Measurements from ENCODE around the gene NFATC1. TPM values are rescaled to one million over a fixed set of nuclear protein-coding genes. Genes with fewer than 3 reads are reported as not detected.

The NFATC1 gene
- total RNA-seq, 1 donor from 2014 or later: 8.1 TPM

DNA sequence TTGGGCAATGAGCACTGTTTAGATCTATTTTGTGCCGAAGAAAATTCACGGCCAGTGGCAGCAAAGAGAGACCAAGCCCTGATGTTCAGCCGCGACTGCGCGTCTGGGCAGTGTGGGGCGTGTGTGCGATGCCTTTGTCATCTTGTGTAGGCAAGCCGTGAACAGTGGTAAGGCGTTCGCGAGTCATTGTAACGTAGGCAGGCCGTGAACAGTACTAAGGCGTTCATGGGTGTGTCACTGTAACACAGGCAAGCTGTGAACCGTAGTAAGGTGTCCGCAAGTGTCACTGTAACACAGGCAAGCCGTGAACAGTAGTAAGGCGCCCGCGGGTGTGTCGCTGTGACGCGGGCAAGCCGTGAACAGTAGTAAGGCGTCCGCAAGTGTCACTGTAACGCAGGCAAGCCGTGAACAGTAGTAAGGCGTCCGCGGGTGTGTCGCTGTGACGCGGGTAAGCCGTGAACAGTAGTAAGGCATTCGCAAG lies 99.9 kb downstream of the NFATC1 start:
- Mint-ChIP-seq H3K27ac (ENCODE audit: unreplicated experiment) (peak overlapping the region; percentile 25), H3K4me1 (ENCODE audit: unreplicated experiment) (peaks cover 36% of the 10 kb centered on the region), H3K9me3 (ENCODE audit: unreplicated experiment) (peaks cover 27% of the 10 kb centered on the region), H3K4me3 (ENCODE audit: unreplicated experiment) (no peak overlapping the region), H3K36me3 (ENCODE audit: unreplicated experiment) (peaks cover 10% of the 10 kb centered on the region), H3K27me3 (ENCODE audit: unreplicated experiment) (no peaks in the 10 kb centered on the region)
- TF ChIP-seq, protein P1, sequence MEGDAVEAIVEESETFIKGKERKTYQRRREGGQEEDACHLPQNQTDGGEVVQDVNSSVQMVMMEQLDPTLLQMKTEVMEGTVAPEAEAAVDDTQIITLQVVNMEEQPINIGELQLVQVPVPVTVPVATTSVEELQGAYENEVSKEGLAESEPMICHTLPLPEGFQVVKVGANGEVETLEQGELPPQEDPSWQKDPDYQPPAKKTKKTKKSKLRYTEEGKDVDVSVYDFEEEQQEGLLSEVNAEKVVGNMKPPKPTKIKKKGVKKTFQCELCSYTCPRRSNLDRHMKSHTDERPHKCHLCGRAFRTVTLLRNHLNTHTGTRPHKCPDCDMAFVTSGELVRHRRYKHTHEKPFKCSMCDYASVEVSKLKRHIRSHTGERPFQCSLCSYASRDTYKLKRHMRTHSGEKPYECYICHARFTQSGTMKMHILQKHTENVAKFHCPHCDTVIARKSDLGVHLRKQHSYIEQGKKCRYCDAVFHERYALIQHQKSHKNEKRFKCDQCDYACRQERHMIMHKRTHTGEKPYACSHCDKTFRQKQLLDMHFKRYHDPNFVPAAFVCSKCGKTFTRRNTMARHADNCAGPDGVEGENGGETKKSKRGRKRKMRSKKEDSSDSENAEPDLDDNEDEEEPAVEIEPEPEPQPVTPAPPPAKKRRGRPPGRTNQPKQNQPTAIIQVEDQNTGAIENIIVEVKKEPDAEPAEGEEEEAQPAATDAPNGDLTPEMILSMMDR (IDR thresholded peaks at IDR 0.05): no peak
- DNase-seq (ENCODE audit: extremely low spot score, unreplicated experiment): peak; percentile 71

DNA sequence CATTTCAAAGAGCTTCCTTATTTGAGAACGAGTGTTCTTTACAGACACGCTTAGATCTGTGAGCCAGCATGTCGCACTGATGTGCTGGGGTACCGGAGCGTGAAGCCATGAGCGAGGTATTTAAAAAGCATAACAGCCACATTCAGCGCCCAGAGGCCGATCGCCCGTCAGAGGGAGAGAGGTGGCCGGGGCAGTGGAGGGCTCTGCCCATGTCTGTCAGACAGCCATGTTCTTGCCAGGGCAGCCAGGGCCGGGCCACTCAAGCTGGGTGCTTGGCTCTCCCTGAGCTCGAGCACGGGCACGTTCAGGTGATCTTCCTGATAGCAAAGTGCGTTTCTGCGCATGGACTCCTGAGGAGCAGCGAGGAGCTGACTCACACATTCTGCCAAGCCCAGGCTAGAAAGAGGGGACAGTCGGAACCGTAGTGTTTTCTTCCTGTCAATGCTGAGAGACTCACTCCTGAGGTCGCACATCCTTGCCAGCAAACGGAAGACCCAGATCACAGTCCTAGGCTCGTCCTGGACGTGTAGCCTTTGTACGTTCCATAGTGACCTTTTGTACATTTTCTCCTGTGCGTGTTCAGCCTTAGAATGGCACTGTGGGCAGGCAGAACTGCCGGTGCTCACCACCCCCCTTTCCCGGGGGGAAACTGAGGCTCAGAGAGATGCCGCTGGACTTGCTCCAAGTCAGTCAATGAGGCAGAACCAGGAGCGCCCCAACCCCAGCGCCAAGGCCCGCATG lies 100.7 kb downstream of the NFATC1 start:
- Mint-ChIP-seq H3K9me3 (ENCODE audit: unreplicated experiment) (peaks cover 30% of the 10 kb centered on the region), H3K27me3 (ENCODE audit: unreplicated experiment) (no peaks in the 10 kb centered on the region), H3K27ac (ENCODE audit: unreplicated experiment) (peak overlapping the region; percentile 77), H3K4me3 (ENCODE audit: unreplicated experiment) (peak overlapping the region; percentile 1), H3K36me3 (ENCODE audit: unreplicated experiment) (peaks cover 10% of the 10 kb centered on the region), H3K4me1 (ENCODE audit: unreplicated experiment) (peaks cover 32% of the 10 kb centered on the region)
- TF ChIP-seq, protein P1 (IDR thresholded peaks at IDR 0.05): no peak
- DNase-seq (ENCODE audit: extremely low spot score, unreplicated experiment): peak; percentile 74

DNA sequence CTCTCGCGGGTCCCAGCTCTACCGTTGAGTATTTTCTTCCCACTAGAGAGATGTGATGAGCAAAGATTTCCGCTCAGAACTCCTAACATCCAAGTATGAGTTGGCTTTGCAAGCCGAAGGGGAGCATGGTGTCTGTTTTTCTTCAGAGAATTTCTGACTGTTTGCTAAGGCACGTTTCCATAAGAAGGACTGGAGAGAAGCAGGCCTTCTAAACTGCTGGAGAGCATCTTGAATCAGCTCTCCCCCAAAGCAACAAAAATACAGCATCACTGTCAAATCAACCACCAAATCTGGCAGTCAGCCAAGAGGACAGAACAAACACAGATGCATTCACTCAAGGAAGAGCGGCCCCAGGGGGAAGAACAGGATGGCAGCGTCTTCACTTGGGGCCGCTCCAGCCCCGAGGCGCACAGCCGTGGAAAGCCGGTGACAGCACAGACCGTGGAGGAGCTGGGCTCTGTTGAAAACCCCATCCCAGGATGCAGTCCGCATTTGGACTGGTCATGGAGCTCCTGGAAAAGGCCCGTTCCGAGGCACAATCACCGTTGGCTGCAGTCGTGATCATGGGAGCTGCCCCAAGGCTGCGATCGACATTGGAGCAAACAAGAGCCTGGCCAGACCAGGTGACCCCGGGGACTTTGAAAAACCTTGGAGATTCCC lies 101.4 kb downstream of the NFATC1 start:
- H3K36me3 Mint-ChIP-seq (ENCODE audit: unreplicated experiment): peaks cover 10% of the 10 kb centered on the region
- no peaks in the 10 kb centered on the region for H3K27me3 Mint-ChIP-seq (ENCODE audit: unreplicated experiment)
- H3K27ac Mint-ChIP-seq (ENCODE audit: unreplicated experiment): peak overlapping the region; percentile 77
- peaks cover 25% of the 10 kb centered on the region for H3K4me1 Mint-ChIP-seq (ENCODE audit: unreplicated experiment)
- DNase-seq (ENCODE audit: extremely low spot score, unreplicated experiment): peak; percentile 85
- TF ChIP-seq, protein P1 (IDR thresholded peaks at IDR 0.05): no peak
- H3K4me3 Mint-ChIP-seq (ENCODE audit: unreplicated experiment): peak overlapping the region; percentile 1
- H3K9me3 Mint-ChIP-seq (ENCODE audit: unreplicated experiment): peaks cover 30% of the 10 kb centered on the region

DNA sequence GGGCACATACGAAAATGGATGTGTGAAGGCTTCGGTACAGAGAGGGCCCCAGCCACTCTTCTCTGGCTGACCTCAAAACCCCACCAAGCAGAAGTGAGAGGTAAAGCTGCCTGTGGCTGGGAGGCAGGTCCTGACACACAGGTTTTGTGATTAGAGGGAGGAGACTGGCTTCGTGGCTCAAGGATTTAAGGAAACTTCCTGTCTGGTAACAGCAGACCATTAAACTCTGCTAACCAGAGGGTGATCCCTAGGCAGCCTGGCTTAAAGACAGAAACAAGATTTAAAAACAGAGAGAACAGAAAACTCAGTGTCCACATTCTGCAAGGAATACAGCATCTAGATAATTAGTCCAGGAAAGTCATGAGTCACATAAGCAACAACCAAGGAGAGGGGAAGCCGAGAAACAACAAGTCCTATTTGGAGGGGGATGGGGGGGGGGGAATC lies 101.9 kb downstream of the NFATC1 start:
- TF ChIP-seq, protein P1 (IDR thresholded peaks at IDR 0.05): no peak
- Mint-ChIP-seq H3K27me3 (ENCODE audit: unreplicated experiment) (no peaks in the 10 kb centered on the region), H3K9me3 (ENCODE audit: unreplicated experiment) (peaks cover 30% of the 10 kb centered on the region), H3K27ac (ENCODE audit: unreplicated experiment) (peak overlapping the region; percentile 77), H3K36me3 (ENCODE audit: unreplicated experiment) (peaks cover 10% of the 10 kb centered on the region), H3K4me1 (ENCODE audit: unreplicated experiment) (peaks cover 23% of the 10 kb centered on the region), H3K4me3 (ENCODE audit: unreplicated experiment) (no peak overlapping the region)
- DNase-seq (ENCODE audit: extremely low spot score, unreplicated experiment): no peak

DNA sequence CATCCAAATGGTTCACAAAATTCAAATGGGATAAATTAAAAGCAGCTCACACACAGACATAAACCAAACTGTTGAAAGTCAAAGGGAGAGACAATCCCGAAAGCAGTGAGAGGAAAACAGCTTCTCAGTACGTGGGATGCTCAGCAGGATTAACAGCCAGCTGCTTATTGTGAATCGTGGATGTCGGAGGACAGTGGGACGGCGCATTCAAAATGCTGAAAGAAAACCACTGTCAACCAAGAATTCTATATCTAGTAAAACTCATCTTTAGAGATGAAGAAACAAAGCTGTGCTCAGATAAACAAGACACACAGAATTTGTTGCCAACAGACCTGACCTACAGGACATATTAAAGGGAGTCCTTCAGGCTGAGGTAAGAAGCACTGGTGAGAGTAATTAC lies 102.9 kb downstream of the NFATC1 start:
- peaks cover 30% of the 10 kb centered on the region for H3K9me3 Mint-ChIP-seq (ENCODE audit: unreplicated experiment)
- TF ChIP-seq, protein P1 (IDR thresholded peaks at IDR 0.05): no peak
- H3K27me3 Mint-ChIP-seq (ENCODE audit: unreplicated experiment): no peaks in the 10 kb centered on the region
- peaks cover 23% of the 10 kb centered on the region for H3K4me1 Mint-ChIP-seq (ENCODE audit: unreplicated experiment)
- H3K27ac Mint-ChIP-seq (ENCODE audit: unreplicated experiment): no peak overlapping the region
- no peak overlapping the region for H3K4me3 Mint-ChIP-seq (ENCODE audit: unreplicated experiment)
- DNase-seq (ENCODE audit: extremely low spot score, unreplicated experiment): peak; percentile 17
- H3K36me3 Mint-ChIP-seq (ENCODE audit: unreplicated experiment): peaks cover 10% of the 10 kb centered on the region

Data from osteocyte (in vitro differentiated cells).